Upper lobe of left lung (tissue), 6 donors: ENCODE measurements around the gene OR1F1. TPM values are rescaled to one million over a fixed set of nuclear protein-coding genes. Genes with fewer than 3 reads are reported as not detected.
"Not testable (repeated sequence)": the region's sequence is repeated elsewhere in the genome, so short reads cannot be mapped to it uniquely, and the experiment has no call there.

Experiments used
- ATAC-seq, 2 donors: fragments of 200-7000 bp; cut with Tn5 transposase; one replicate each; pipeline ENCODE4 v1.9.1; 2022; ENCODE audit warnings: mild to moderate bottlenecking in 2 of 2, moderate library complexity in 2 of 2; ENCODE audit not compliant: low FRiP score in 2 of 2
- DNase-seq, 2 donors: peaks; one replicate each; pipeline ENCODE4 v3.0.0-alpha.2; 2019 to 2020
- H3K27ac ChIP-seq, 4 donors: fragments of 200-600 bp; sonication (generic); one replicate each; pipeline ENCODE4 v1.5.1; 2016 to 2019
- H3K27me3 ChIP-seq, 4 donors: fragments of 200-600 bp; sonication (generic); one replicate each; pipeline ENCODE4 v1.5.1; 2017 to 2019
- H3K36me3 ChIP-seq, 4 donors: fragments of 200-600 bp; sonication (generic); one replicate each; pipeline ENCODE4 v1.5.1; 2016 to 2019
- H3K4me1 ChIP-seq, 4 donors: fragments of 200-600 bp; sonication (generic); one replicate each; pipeline ENCODE4 v1.5.1; 2018 to 2019
- H3K4me3 ChIP-seq, 4 donors: fragments of 200-600 bp; sonication (generic); one replicate each; pipeline ENCODE4 v1.5.1; 2017 to 2019; ENCODE audit warnings: mild to moderate bottlenecking in 2 of 4, moderate library complexity in 1 of 4
- H3K9me3 ChIP-seq, 4 donors: fragments of 200-600 bp; sonication (generic); one replicate each; pipeline ENCODE4 v1.5.1; 2018 to 2019
- EP300 ChIP-seq, 4 donors: sonication (generic); formaldehyde crosslinking; IDR thresholded peaks; one replicate each; pipeline ENCODE4 v1.5.1; 2017; ENCODE audit warnings: antibody characterized with exemption in 4 of 4, control low read depth in 2 of 4
- POLR2A ChIP-seq, 4 donors: fragments of 450-650 bp; IDR thresholded peaks; one replicate each; pipeline ENCODE4 v1.5.1; 2016 to 2017; ENCODE audit warnings: antibody characterized with exemption in 4 of 4, mild to moderate bottlenecking in 2 of 4
- POLR2AphosphoS5 ChIP-seq, 2 donors: sonication (generic); formaldehyde crosslinking; IDR thresholded peaks; one replicate each; pipeline ENCODE4 v1.5.1; 2017; ENCODE audit warnings: antibody characterized with exemption in 2 of 2
- WGBS, 2 donors: methylation state at CpG; one replicate each; pipeline ENCODE4 v1.1.5; 2017 to 2018; 5-methylcytosine and 5-hydroxymethylcytosine counted together
- total RNA-seq, 6 donors: library from RNA; depleted of rRNA in 4 of 6; stranded (reverse); fragments of >200 nt in 4 of 6; gene quantifications; one replicate each; pipeline versions ENCODE4 v1.1.0 to v1.2.1, GENCODE V29; 2016 to 2021
- TF ChIP-seq, protein P1 (sequence below), 6 experiments: fragments of 450-650 bp in 4 of 6; fragments of 200-600 bp in 2 of 6; sonication (generic) in 2 of 6; IDR thresholded peaks; one replicate each; pipeline ENCODE4 v1.5.1; 2016 to 2019; ENCODE audit warnings: antibody characterized with exemption in 6 of 6
- donor health status: DM: no; HTN: no; CAD: no; lungs with moderate emphysema.
- donor health status: DM: no; HTN: yes; CAD: no; lungs with severe emphysema.

Gene OR1F1
- total RNA-seq, 6 donors from 2014 or later: not detected

DNA sequence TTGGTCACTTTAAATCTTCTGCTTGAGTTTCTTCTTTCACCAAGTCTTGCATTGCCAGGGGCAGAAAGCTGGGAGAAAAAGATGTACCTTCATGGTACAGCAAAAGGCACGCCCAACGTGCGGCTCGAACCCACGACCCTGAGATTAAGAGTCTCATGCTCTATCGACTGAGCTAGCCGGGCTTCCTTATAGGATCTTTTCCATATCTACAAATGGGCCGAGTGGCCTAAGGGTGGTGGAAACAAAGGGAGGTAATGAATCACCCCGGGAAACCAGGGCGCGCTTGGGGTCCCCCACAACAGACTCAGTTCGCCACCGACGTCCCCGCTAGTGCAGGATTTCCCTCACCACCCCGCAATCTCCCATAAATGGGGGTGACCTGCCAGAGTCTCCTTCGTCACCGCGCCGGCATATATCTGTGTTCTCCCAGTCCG lies 7.5 kb upstream of the OR1F1 start:
- no peak for TF ChIP-seq POLR2AphosphoS5 (IDR thresholded peaks at IDR 0.05)
- no peak for TF ChIP-seq EP300 (IDR thresholded peaks at IDR 0.05)
- TF ChIP-seq POLR2A (IDR thresholded peaks at IDR 0.05): no peak
- TF ChIP-seq, protein P1, sequence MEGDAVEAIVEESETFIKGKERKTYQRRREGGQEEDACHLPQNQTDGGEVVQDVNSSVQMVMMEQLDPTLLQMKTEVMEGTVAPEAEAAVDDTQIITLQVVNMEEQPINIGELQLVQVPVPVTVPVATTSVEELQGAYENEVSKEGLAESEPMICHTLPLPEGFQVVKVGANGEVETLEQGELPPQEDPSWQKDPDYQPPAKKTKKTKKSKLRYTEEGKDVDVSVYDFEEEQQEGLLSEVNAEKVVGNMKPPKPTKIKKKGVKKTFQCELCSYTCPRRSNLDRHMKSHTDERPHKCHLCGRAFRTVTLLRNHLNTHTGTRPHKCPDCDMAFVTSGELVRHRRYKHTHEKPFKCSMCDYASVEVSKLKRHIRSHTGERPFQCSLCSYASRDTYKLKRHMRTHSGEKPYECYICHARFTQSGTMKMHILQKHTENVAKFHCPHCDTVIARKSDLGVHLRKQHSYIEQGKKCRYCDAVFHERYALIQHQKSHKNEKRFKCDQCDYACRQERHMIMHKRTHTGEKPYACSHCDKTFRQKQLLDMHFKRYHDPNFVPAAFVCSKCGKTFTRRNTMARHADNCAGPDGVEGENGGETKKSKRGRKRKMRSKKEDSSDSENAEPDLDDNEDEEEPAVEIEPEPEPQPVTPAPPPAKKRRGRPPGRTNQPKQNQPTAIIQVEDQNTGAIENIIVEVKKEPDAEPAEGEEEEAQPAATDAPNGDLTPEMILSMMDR (IDR thresholded peaks at IDR 0.05): no peak
- ATAC-seq: no peak

DNA sequence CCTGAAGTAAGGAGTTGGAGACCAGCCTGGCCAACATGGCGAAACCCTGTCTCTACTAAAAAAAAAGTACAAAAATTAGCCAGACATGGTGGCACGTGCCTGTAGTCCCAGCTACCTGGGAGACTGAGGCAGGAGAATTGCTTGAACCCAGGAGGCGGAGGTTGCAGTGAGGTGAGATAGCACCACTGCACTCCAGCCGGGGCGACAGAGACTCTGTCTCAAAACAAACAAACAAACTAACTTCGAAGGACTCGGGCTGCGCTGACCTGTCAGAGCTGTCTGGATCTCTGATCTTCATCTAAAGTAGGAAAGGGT lies 5.8 kb upstream of the OR1F1 start:
- not testable (repeated sequence) for ATAC-seq, H3K9me3 ChIP-seq, H3K36me3 ChIP-seq, DNase-seq, H3K27ac ChIP-seq
- 32 to 40% methylated on average over 8 of the region's 8 CpGs for WGBS, 2 donors
- H3K4me1 ChIP-seq: peaks cover 13 to 18% (median 14%) of the 10 kb centered on the region in 4 donors
- peaks cover 0 to 55% (median 23%) of the 10 kb centered on the region in 4 donors for H3K27me3 ChIP-seq
- H3K4me3 ChIP-seq: peak overlapping the region in 1 of 4 donors; percentile 43

More for the DNA sequence above, 7.5 kb upstream of the OR1F1 start:
- no peak overlapping the region for H3K4me3 ChIP-seq
- H3K27me3 ChIP-seq: peaks cover 0 to 55% (median 23%) of the 10 kb centered on the region in 4 donors
- no peaks in the 10 kb centered on the region for H3K9me3 ChIP-seq
- 46 to 55% methylated on average over 6 to 21 of the region's 21 CpGs for WGBS, 2 donors
- H3K4me1 ChIP-seq: peaks cover 13 to 19% (median 15%) of the 10 kb centered on the region in 4 donors
- no peaks in the 10 kb centered on the region for H3K36me3 ChIP-seq
- H3K27ac ChIP-seq: no peak overlapping the region
- DNase-seq: no peak

DNA sequence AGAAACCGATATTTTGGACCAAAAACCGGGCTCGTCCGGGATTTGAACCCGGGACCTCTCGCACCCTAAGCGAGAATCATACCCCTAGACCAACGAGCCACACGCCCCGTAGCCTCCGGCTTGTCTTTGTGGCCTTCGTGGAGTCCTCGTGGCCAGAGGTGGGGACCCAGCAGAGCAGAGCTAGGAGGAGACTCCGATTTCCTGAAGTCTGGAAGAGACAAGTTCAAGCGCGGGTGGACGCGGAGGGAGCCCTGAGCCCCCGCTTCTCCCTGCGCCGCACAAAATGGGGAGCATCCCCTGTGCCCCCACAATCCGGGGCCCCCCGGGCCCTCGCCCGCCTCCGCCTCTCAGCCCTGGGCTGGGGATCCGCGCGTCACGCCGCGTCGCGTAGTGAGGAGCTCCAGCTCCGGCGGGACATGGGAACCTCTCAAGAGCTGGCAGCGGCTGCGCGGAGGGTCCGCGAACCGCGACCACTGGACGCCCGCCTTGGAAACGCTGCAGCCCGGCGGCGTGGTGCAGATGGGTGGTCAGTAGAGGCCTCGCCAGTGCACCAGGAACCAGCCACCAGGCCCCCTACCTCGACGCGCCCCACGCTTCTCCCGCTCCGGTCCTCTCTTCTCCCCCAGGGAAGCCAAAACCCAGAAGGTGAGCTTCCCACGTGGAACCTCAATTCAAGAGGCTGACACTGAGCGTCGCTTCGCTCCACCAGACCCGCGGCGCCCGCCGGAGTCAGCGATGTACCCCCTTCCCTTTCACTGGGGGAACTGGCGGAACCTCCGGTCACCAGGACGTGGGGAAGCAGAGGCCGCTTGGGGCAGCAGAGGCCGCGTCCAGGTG lies 5.2 kb upstream of the OR1F1 start:
- no peaks in the 10 kb centered on the region for H3K9me3 ChIP-seq
- TF ChIP-seq, protein P1 (IDR thresholded peaks at IDR 0.05): peak in 4 of 6 experiments; percentile 25 to 41 (median 30)
- no peak for TF ChIP-seq POLR2AphosphoS5 (IDR thresholded peaks at IDR 0.05)
- DNase-seq (peak; percentile 57 to 86), ATAC-seq (peak; percentile 69 to 71)
- H3K27me3 ChIP-seq: peaks cover 0 to 57% (median 23%) of the 10 kb centered on the region in 4 donors
- H3K4me3 ChIP-seq: peak overlapping the region in 3 of 4 donors; percentile 19 to 43 (median 39)
- H3K4me1 ChIP-seq: peaks cover 13 to 18% (median 14%) of the 10 kb centered on the region in 4 donors
- H3K36me3 ChIP-seq: no peaks in the 10 kb centered on the region
- WGBS, 2 donors: 3% methylated on average over 63 of the region's 72 CpGs; no CpG with 5 or more reads in 1 of the 2 donors
- H3K27ac ChIP-seq: no peak overlapping the region

DNA sequence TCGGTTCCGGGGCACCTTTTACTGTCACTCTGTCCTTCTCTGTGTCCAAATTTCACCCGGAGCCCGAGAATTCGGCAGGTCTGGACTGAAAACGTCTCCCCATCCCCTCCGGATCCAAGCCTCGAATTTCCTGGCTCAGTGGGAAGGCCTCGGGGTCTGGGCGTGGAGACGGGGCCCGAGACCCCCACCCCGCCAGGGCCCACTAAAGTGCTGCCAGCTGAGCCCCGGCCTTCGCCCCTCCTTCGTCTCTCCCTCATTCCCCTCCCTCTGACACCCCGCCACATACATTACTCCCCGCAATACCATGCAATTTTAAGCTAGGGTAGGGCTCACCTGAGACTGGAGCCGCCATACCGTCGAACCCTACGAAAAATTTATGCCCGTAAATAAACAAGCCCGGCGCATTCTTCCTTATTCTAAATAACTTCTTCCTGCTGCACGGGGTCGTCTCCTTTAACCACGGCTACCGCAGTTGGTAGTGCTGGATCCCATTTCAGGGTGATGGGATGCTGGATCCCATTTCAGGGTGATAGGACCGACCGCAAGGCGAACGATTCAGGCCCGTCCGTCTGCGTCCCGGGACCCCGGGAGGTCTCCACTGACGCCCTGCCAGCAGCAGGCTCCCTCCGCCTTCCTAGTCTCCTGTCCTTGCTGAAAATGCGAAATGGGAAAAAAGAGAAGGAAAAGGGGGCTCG lies 4.4 kb upstream of the OR1F1 start:
- H3K9me3 ChIP-seq: no peaks in the 10 kb centered on the region
- H3K27me3 ChIP-seq: peaks cover 0 to 63% (median 27%) of the 10 kb centered on the region in 4 donors
- H3K27ac ChIP-seq: no peak overlapping the region
- H3K4me1 ChIP-seq: peaks cover 17 to 25% (median 20%) of the 10 kb centered on the region in 4 donors
- H3K4me3 ChIP-seq: peak overlapping the region in 3 of 4 donors; percentile 19 to 43 (median 39)
- TF ChIP-seq, protein P1 (IDR thresholded peaks at IDR 0.05): peak in 1 of 6 experiments; percentile 2
- TF ChIP-seq EP300 (IDR thresholded peaks at IDR 0.05): no peak
- TF ChIP-seq POLR2AphosphoS5 (IDR thresholded peaks at IDR 0.05): no peak
- no peaks in the 10 kb centered on the region for H3K36me3 ChIP-seq
- 5 to 7% methylated on average over 26 to 42 of the region's 42 CpGs for WGBS, 2 donors
- ATAC-seq (no peak), DNase-seq (peak in 1 of 2 donors; percentile 50)

DNA sequence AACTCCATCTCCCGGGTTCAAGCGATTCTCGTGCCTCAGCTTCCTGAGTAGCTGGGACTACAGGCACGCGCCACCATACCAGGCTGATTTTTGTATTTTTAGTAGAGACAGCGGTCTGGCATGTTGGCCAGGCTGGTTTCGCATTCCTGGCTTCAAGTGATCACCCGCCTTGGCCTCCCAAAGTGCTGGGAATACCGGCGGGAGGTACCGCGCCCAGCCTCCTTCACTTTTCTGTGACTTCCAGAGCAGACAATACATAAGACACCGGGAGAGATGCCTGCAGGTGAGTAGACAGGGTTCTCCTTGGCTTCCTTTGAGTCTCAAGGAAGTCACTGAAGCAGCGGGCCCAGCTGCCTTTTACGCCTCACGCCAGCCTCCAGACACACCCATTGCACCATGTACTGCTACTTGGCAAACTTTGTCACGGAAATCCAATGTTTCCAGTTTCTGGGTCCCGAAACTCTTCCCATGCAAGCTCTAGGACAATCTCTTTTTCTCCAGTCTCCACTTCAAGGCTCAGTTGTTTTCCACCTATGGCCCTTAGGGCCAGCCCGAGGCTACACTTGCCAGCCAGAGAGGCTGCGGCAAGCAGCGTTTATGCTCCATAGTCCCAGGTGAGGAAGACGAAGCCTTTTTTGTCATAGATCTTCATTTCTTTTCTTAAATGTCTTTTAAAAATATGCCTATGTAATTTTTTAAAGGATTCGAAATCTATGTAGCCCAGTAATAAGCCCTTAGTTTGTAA lies 886 bp upstream of the OR1F1 start:
- peaks cover 26 to 37% (median 31%) of the 10 kb centered on the region in 4 donors for H3K4me1 ChIP-seq
- peaks cover 1 to 80% (median 52%) of the 10 kb centered on the region in 4 donors for H3K27me3 ChIP-seq
- DNase-seq: no peak
- no peaks in the 10 kb centered on the region for H3K36me3 ChIP-seq
- H3K4me3 ChIP-seq: no peak overlapping the region
- H3K27ac ChIP-seq: no peak overlapping the region
- WGBS, 2 donors: 77 to 82% methylated on average over 23 of the region's 23 CpGs
- H3K9me3 ChIP-seq: no peaks in the 10 kb centered on the region
- no peak for ATAC-seq
- no peak for TF ChIP-seq POLR2A (IDR thresholded peaks at IDR 0.05)
- TF ChIP-seq, protein P1 (IDR thresholded peaks at IDR 0.05): no peak
- no peak for TF ChIP-seq EP300 (IDR thresholded peaks at IDR 0.05)
- TF ChIP-seq POLR2AphosphoS5 (IDR thresholded peaks at IDR 0.05): no peak
